Stimulated activated CD8-positive, alpha-beta memory T cell treated with anti-CD3 and anti-CD28 coated beads, Interleukin-4, amount 100 ng/mL, for 1 hour (primary cell): ENCODE measurements around the gene ERAL1.
"Not testable (repeated sequence)": the region's sequence is repeated elsewhere in the genome, so short reads cannot be mapped to it uniquely, and the experiment has no call there.

ENCODE experiments used
- DNase-seq, 2 donors: peaks; one replicate each; pipeline ENCODE4 v3.0.0-alpha.2; 2020; ENCODE audit warnings: low read depth in 2 of 2, low spot score in 1 of 2

The ERAL1 gene

GRCh38 chr17:28854457-28855335, at the start of gene ERAL1:
Gene ERAL1, plus strand, starts transcription at chr17:28855016. Its CDS starts 19 bp downstream, at chr17:28855035.
- DNase-seq, result peak; percentile 54 to 66

- no peak for DNase-seq
Observed at GRCh38 chr17:28807925-28808634, 46.7 kb upstream of the ERAL1 start.

- DNase-seq, result no peak
Observed at GRCh38 chr17:28810437-28810836, 44.4 kb upstream of the ERAL1 start.

- DNase-seq, result no peak
Observed at GRCh38 chr17:28811651-28812090, 43.1 kb upstream of the ERAL1 start.

- peak; percentile 75 to 90 for DNase-seq
Observed at GRCh38 chr17:28812091-28812747, 42.6 kb upstream of the ERAL1 start.

- no peak for DNase-seq
Observed at GRCh38 chr17:28812748-28813377, 42.0 kb upstream of the ERAL1 start.

GRCh38 chr17:28816540-28816939, 38.3 kb upstream of the ERAL1 start:
- DNase-seq, result no peak

GRCh38 chr17:28818819-28819221, 36.0 kb upstream of the ERAL1 start:
- DNase-seq, result no peak

- DNase-seq, result no peak
Observed at GRCh38 chr17:28819582-28819981, 35.2 kb upstream of the ERAL1 start.

GRCh38 chr17:28827672-28828071, 27.1 kb upstream of the ERAL1 start:
- DNase-seq, result no peak

GRCh38 chr17:28828294-28829040, 26.3 kb upstream of the ERAL1 start:
- no peak for DNase-seq

- no peak for DNase-seq
Observed at GRCh38 chr17:28834420-28834819, 20.4 kb upstream of the ERAL1 start.

GRCh38 chr17:28836541-28836940, 18.3 kb upstream of the ERAL1 start:
- DNase-seq, result not testable (repeated sequence)

GRCh38 chr17:28839221-28839620, 15.6 kb upstream of the ERAL1 start:
- DNase-seq, result no peak

- DNase-seq, result no peak
Observed at GRCh38 chr17:28841901-28842281, 12.9 kb upstream of the ERAL1 start.

GRCh38 chr17:28842282-28843012, 12.4 kb upstream of the ERAL1 start, which contains the start of gene FAM222B:
Gene FAM222B, minus strand, starts transcription at chr17:28842790. Its CDS starts 76,123 bp downstream, at chr17:28766667.
- peak; percentile 60 to 72 for DNase-seq

GRCh38 chr17:28843816-28844148, 11.0 kb upstream of the ERAL1 start:
- DNase-seq, result no peak

- DNase-seq, result no peak
Observed at GRCh38 chr17:28846231-28846630, 8.6 kb upstream of the ERAL1 start.

- DNase-seq, result not testable (repeated sequence)
Observed at GRCh38 chr17:28846699-28847098, 8.1 kb upstream of the ERAL1 start.

- DNase-seq, result not testable (repeated sequence)
Observed at GRCh38 chr17:28848667-28849066, 6.1 kb upstream of the ERAL1 start.
